HG02678 (cell line): ENCODE data around the gene MPL.
"Not testable (repeated sequence)": the region's sequence is repeated elsewhere in the genome, so short reads cannot be mapped to it uniquely, and the experiment has no call there.

Experiments
- ATAC-seq: cut with Tn5 transposase; IDR thresholded peaks from one replicate; pipeline ENCODE4 v1.9.1; 2021; ENCODE audit warnings: mild to moderate bottlenecking, moderate library complexity; ENCODE audit not compliant: unreplicated experiment

MPL gene

DNA sequence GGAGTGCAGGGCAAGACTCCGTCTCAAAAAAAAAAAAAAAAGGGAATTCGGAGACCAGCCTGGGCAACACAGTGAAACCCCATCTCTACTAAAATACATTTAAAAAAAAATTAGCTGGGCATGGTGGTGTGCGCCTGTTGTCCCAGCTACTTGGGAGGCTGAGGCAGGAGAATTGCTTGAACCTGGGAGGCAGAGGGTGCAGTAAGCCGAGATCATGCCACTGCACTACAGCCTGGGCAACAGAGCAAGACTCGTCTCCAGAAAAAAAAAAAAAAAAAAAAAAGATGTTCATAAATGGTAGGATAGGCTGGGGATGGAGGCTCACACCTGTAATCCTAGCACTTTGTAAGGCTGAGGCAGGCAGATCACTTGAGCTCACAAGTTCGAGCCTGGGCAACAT is 32.2 kb downstream of the MPL start:
- not testable (repeated sequence) for ATAC-seq

DNA sequence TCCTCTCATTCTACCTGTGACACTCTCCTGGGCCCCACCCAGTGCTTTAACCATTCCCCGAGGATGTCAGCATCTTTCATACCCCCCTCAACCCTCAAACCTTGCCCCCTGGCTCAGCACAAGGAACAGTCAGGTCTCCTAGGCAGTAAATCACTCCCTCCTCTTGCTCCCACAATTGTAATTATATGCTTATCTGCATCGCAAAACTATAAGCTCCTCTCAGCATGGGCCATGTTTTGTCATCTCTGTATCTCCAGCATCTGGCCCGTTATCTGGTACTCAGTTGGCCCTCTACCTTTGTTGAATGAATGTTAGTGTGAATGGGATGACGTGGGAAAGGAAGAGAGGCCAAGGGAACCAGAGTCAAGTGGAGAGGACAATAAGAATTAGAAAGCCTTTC is 32.9 kb downstream of the MPL start:
- ATAC-seq: no peak

DNA sequence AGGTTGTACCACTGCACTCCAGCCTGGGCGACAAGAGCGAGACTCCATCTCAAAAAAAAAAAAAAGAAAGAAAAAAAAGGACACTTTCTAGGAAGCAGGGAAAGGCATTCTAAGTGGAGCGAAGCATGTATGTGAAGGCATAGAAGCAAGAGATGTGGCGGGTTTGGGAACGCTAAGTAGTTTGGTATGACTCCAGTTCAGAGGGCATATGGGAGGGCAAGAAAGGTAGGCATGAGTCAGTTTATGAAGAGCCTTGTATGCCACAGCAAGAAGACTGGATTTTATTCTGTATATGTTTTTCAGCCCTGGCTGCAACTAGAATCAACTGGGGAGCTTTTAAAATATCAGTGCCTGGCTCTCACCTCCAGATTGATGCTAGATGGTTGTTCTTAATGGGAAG is 34.6 kb downstream of the MPL start:
- no peak for ATAC-seq

DNA sequence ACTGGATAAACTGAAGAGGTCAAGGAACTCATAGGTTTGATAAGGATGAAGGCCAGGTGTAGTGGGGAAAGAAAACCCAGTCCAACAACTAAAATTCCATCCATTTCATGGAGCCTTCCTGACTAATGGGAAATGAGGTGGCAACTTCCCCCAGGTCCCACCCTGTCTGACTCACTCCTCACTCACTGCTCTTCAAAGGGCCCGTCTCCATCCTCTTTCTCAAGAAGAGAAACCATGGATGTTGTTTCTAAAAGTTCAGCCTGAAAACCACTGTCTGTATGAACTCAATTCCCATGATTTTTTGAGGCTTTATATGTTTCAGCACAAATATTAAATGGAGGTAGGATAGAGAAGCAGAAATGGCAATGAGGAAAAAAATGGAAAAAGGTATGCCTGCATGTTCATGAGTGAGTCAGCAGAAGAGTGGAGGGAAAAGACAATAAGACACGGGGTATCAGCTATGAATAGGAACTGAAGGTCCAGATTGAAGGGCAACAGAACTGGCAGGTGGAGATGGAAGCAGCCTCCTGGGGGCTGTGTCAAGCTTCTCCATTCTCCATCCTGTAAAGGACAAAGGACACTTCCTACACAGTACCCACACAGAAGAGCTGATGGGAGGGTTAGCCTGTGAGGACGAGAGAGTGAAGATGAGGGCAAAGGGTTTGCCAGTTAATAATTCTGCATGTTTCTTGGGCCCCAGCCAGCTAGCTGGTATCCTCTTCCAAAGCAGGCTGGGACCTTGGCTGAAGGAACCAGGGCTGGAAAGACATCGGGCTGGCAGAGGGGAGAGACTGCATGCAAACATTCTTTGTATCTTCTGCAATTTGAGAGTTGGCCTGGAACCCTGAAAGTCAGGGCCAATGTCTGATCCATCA is 35.7 kb downstream of the MPL start:
- ATAC-seq: no peak

DNA sequence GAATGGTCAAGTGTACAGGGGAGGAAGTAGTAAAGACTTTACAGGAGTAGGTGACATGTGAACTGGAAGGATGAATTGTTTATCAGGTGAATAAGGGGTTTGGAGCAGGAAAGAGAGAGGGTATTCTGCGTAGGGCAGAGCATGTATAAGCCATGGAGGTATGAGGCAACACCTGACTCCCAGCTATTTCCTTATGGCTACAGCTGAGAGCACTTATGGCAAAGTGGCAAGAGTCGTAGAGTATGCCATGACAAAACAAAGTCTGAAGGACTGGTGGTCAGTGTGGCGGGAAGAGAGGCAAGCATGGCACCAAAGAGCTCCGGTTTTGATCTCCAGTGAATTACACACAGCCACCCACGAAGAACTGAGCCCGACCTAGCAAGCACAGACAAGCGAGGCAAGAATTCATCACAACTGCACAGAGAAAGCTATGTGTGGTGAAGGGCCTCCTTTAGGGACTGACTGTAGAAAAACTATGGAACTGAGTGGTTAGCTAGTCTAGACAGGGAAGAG is 39.2 kb downstream of the MPL start:
- no peak for ATAC-seq

DNA sequence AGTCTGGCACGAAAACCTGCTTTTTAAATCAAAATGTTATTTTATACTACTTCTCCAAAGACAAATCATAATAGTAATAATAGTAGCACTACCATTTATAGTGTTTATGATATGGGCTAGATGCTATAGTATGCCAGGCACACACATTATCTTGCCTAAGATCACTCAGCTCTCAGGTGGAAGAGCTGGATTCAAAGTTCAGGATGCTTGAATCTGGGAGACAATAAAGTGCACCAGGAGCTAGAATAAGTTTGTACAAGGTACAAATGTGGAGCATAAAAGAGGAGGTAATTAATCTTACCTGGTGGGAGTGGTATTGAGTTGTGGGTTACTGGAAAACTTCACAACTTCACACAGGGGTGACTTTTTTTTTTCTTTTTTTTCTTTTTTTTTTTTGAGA is 40.2 kb downstream of the MPL start:
- no peak for ATAC-seq

DNA sequence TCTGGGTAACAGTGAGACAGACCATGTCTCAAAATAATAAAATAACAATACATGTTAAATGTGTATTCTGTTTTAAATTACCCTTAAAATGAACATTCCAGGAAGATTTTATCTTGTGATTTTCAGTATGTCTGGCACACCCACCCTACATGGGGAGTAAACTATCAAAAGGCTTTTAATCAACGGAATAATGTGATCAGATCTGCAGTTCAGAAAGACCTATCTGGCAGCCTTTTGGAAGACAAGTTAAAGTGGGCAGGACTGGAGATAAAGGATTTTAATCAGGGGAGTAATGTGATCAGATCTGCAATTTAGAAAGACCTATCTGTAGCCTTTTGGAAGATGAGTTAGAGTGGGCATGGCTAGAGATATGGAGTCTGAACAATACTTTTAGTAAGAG is 41.9 kb downstream of the MPL start:
- ATAC-seq: no peak

DNA sequence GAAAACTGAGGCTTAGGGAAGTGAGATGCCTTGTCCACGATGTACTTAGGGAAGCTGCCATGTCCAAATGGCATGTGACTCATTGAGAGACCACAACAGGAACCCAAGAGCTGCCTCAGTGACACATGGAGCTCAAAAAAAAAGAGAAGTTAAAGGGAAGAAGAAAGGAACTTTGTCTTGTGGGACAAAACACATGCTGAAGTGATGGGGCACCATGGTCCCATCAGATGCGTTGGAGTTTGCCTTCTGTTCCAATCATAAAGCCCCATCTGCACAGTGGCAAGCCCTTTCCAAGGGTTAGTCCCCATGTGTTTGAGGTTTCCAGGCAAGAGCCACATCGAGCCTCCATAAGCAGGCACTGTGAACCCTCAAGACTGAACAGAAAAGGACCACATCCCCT is 44.0 kb downstream of the MPL start:
- ATAC-seq: no peak

DNA sequence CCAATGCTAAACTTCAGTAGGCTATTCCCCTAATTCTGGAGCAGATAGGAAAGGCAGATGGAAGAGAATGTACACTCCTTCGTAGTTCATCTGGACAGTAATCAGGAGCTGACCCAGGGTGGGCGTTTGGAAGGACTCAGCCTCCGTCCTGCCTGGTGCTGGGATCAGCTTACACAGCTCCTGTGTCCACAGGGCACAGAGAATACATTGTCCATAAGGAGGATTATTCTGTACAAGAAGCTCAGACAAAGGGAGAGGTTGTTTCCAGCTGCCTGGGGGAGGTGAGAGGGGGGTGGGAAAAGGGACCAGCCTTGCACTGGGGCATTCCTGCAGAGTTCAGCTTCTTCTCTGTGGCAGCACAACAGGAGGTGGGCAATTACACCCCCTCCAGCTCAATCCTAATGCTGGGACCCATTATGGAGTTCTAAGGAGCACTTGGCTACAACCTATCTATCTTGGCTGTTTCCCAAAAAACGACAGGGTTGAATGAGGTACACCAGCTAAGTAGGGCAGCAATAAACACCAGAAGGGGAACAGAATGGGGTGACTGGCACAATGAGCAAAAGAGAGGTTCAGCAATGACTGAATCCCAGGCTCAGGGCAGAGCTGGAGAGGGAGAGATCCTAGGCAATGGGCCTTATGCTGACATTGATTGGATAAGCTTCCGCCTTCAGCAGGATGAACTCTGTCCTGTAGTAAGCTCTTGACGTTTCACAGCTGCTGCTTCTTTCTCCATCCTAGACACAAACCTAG is 44.6 kb downstream of the MPL start:
- no peak for ATAC-seq

DNA sequence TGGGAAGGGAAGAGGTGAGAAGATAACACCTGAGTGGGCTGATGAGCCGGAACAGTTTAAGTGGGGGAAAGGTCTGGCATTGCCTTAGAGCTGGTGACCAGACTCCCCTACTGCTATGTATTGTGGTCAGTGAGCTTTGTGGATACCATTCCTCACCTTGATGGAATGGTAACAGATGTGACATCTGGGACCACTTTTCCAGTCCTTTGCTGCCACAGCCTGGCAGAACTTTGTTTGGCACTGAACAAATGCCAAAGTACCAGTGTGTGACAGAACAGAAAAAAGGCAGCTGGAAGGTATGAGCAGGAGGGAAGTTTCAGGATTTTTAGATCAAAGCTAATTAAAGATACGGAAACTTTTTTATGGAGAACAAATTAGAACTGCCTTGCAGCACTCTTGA is 45.8 kb downstream of the MPL start:
- ATAC-seq: no peak

DNA sequence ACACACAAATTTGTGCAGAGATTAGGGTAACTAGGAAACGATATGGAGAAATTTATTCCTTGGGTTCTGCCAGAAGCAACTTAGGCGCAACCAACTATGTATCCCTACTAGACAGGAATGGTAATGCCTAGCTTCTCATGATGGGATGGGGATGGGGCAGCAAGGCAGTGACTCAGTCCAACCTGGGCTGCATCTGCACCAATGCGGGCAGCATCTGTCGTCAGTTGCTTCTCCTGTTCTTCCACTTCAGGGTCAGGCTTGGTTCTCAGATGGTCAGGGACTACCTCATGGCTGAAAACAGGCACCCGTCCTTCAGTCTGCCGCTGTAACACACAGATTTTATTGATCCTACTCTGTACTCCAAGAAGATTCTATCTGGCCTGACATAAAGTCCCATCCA is 49.1 kb downstream of the MPL start:
- no peak for ATAC-seq

DNA sequence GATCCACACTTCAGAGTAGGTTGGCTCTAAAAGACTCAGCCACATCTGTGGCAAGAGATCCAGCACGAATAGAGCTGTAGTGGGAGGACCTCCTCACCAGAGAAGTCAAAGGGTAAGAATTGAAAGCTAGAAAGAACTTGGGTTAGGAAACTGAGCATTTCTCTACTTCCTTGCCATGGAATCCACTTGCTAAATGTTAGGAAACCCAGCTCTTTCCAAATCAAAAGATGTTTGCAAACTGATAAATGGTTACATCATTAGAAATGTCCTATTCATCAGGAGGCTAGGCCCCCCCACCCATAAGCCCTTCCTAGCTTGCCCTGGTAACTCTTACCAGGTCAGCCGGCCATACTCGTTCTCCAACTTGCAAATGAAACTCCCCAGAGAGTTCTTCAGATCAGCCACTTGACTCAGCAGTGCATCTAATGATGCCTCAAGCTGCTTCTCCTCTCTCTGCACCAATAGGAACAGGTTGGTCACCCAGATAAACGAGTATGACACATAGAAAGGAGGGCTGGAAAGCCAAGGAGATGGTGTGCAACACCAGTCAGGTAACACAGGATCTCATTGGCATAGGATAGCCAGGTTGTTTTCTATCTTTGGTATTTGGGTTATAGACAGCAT is 50.5 kb downstream of the MPL start:
- no peak for ATAC-seq

DNA sequence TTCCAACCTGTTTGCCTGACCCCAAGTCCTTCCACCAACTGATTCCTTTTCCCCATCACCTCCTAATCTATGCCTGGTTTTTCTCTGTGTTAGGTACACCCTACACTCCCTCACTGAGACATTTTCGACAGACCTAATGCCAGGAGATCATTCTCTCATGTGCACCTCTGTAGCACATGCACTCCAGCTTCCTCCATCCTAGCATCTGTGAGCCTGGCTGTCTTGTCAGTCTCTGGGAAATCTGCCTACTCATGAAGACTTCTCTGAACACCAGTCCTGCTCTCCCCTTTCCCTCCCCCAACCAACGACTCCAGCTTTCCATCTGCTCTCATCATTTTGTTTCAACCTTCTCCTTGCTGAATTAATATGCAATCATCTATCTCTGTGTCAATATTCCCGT is 51.0 kb downstream of the MPL start:
- no peak for ATAC-seq

DNA sequence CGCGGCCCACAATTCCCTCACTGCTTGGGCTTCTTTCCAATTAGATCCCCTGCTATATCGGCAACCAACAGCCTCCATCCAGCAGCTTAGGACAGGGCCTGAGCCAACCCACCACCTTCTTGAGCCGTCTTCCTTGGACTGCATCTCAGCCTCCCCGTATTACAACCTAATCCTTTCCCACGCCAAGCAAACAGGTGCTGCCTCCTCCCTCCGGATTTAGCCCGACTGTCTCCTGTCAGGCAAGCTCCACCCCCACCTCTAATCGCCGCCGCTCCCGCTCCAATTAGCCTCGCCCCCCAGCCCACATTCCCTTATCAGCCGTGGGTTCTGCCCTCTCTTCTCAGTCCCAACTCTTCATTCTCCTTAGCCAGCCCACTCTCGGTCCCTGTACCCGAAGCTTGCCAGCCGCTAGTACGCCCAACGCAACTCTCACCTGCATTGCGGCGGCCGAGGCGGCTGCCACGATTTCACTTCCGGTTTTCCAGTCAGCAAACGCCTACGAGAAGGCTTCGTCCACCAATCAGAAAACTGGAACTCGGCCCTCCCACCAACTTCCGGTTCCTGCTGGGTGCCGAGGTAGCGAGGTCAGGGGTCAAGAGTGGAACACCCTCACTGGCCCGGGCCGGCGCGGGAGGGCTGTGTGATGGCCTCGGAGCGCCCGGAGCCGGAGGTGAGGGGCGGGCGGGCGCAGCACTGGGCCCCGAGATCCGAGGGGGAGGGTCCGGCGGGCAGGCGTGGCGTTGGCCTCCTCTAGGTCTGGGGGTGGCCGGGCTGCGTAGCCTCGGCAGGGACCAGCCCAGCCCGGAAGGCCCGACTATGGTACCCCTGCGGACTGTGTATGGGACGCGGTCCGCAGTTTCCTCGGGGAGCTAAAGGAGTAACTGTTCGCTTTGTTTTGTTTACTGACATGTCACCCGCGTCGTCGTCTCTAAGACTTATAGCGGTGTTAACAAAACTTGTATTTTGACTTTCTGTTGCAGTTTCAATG is 52.0 kb downstream of the MPL start, which contains the start of the genes MED8 and SZT2:
MED8 (minus strand) TSS at position 475 of the 988 bp plus-strand sequence; CDS start at position 439, 36 bp downstream.
SZT2 (plus strand) TSS at position 574 of the 988 bp plus-strand sequence; CDS start at position 644, 70 bp downstream.
- peak; percentile 93 for ATAC-seq

DNA sequence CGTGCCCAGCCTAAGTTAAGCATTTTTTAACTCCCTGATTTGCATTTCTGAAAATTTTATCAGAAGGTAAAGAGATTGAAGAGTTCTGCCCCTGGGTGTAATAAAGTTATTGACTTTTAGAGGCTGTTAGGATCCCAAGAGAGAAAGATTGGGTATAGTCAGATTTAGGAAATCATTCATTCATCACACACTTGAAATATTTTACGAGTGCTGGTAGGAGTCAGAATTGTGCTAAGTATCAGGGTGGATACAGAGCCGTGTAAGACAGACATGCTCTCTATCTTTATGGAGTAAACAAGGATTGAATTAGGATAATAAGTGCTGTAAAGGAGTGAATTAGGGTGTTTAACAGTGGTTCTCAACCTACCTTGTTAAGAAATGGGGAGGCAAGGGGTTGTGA is 55.1 kb downstream of the MPL start:
- ATAC-seq: no peak

DNA sequence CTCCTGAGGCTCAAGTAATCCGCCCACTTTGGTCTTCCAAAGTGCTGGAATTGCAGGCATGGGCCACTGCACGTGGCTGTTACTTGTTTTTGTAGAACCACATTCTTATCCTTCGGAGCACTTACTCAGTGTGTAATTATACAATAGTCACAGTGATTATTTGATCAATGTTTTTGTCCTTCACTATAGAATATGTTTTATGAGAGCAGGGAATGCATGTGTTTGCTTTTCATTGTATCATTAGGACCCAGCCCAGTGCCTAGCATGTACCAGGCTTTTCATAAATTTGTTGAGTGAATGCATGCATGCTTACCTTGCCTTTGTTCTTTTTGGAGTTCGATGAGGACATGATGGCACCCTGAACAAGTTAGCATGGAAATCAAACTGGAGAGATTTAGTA is 57.9 kb downstream of the MPL start:
- no peak for ATAC-seq

DNA sequence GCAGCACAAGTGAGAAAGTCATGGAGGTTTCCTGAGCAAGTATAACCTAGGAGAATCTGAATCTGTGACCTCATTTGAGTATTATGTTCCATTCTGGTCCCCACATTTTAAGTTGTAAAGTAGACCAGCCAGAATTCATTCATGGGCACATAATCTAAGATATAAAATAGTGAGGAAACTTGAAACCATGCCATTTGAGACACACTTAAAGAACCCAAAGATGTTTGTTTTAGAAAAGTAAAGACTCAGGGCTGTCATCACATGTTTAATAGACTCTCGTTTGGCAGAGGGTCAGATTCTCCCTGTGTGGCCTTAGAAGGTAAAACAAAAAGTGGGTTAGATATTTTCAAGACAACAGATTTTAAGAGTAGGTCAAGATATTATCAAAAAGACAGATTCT is 58.4 kb downstream of the MPL start:
- ATAC-seq: no peak

DNA sequence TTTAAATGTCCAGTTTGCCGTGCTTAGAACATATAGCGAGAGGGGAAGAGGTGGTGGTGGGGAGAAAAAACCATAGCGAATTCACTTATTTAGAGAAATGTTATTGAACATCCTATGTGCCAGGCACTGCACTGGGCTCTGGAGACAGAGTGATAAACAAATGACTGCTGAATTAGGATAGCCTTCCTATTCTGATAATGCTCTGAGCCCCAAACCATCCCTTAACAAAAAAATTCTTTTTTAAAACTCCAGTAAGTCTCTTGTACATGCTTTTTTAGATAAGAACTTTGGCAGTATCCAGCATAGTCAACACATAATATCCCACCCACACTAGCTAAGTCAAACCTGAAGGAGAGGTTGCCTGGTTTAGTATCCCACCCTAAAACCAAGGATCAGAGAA is 60.6 kb downstream of the MPL start:
- no peak for ATAC-seq

DNA sequence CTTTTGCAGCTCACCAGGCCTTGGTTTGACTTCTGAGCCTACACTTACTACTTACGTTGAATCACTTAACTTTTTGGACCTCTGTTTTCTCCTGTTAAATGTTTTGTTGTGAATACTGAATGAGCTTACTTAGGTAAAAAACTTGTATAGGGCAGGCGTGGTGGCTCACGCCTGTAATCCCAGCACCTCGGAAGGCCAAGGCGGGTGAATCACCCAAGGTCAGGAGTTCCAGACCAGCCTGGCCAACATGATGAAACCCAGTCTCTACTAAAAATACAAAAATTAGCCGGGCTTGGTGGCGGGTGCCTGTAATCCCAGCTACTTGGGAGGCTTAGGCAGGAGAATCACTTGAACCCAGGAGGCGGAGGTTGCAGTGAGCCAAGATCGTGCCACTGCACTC is 62.8 kb downstream of the MPL start:
- ATAC-seq: not testable (repeated sequence)
